Measurements from ENCODE around the gene MAGI1.

- TF ChIP-seq POLR2AphosphoS5 (IDR thresholded peaks at IDR 0.05; ENCODE audit: low read depth, low read length) (no peak), TAF1 (IDR thresholded peaks at IDR 0.05; ENCODE audit: borderline replicate concordance, low read depth, low read length) (no peak), POLR2A (IDR thresholded peaks at IDR 0.05; ENCODE audit: low read depth, low read length) (no peak)
Measured at GRCh38 chr3:65671004-65671403, 367.7 kb downstream of the MAGI1 start.

All from GM12892 (cell line).